Measurements from ENCODE around the gene CLEC18B. TPM values are rescaled to one million over a fixed set of nuclear protein-coding genes. Genes with fewer than 3 reads are reported as not detected.
"Not testable (repeated sequence)": the region's sequence is repeated elsewhere in the genome, so short reads cannot be mapped to it uniquely, and the experiment has no call there.

CLEC18B gene
- total RNA-seq, 4 donors from 2014 or later, result 0.32 to 1.4 TPM; not detected in 2

- DNase-seq, result peak; percentile 26
- H3K4me3 ChIP-seq, result peak overlapping the region in 3 of 4 donors; percentile 31 to 48 (median 35)
- no CpG with 5 or more reads among the region's 71 CpGs for WGBS, 2 donors (ENCODE audit: low coverage in 1 of 2)
- intact Hi-C loops (cut with DNase I; ENCODE audit: low total_unique reads); H3K4me1 ChIP-seq; H3K9me3 ChIP-seq; H3K36me3 ChIP-seq; H3K27me3 ChIP-seq; in situ Hi-C loops (cut with MboI; ENCODE audit: low pct_ligation_motif_present in 1 of 4, low pct_unique_long_range_greater_than_20kb in 1 of 4, low sequenced_read_pairs in 3 of 4): not testable (repeated sequence)
- peak; percentile 38 for TF ChIP-seq POLR2A (IDR thresholded peaks at IDR 0.05)
- peak overlapping the region; percentile 63 to 83 (median 72) for H3K27ac ChIP-seq
These were observed 14.5 kb downstream of the CLEC18B start for GRCh38 chr16:74406600-74407361.

GRCh38 chr16:74404148-74404933 is 16.9 kb downstream of the CLEC18B start:
- in situ Hi-C loops (cut with MboI; ENCODE audit: low pct_ligation_motif_present in 1 of 4, low pct_unique_long_range_greater_than_20kb in 1 of 4, low sequenced_read_pairs in 3 of 4); H3K27me3 ChIP-seq: not testable (repeated sequence)
- 40 to 51% methylated on average over 1 to 8 of the region's 14 CpGs for whole genome bisulfite sequencing, 2 donors (ENCODE audit: low coverage in 1 of 2)

GRCh38 chr16:74400238-74400637 is 21.0 kb downstream of the CLEC18B start:
- DNase-seq; H3K36me3 ChIP-seq; H3K4me3 ChIP-seq; intact Hi-C loops (cut with DNase I; ENCODE audit: low total_unique reads); H3K9me3 ChIP-seq; in situ Hi-C loops (cut with MboI; ENCODE audit: low pct_ligation_motif_present in 1 of 4, low pct_unique_long_range_greater_than_20kb in 1 of 4, low sequenced_read_pairs in 3 of 4); H3K27me3 ChIP-seq; H3K27ac ChIP-seq: not testable (repeated sequence)
- 78 to 89% methylated on average over 3 of the region's 4 CpGs for WGBS, 2 donors (ENCODE audit: low coverage in 1 of 2)
- H3K4me1 ChIP-seq, result peaks cover 0 to 11% (median 4%) of the 10 kb centered on the region in 4 donors

More at GRCh38 chr16:74404148-74404933, 16.9 kb downstream of the CLEC18B start:
- H3K27ac ChIP-seq; DNase-seq; H3K4me1 ChIP-seq; H3K9me3 ChIP-seq; H3K4me3 ChIP-seq; H3K36me3 ChIP-seq; intact Hi-C loops (cut with DNase I; ENCODE audit: low total_unique reads): not testable (repeated sequence)

- H3K36me3 ChIP-seq; intact Hi-C loops (cut with DNase I; ENCODE audit: low total_unique reads); H3K27me3 ChIP-seq; H3K9me3 ChIP-seq; H3K4me3 ChIP-seq; in situ Hi-C loops (cut with MboI; ENCODE audit: low pct_ligation_motif_present in 1 of 4, low pct_unique_long_range_greater_than_20kb in 1 of 4, low sequenced_read_pairs in 3 of 4); H3K27ac ChIP-seq; DNase-seq: not testable (repeated sequence)
- H3K4me1 ChIP-seq, result peaks cover 0 to 11% (median 4%) of the 10 kb centered on the region in 4 donors
- WGBS, 2 donors (ENCODE audit: low coverage in 1 of 2), result 60 to 61% methylated on average over 1 to 11 of the region's 15 CpGs
These were observed 22.9 kb downstream of the CLEC18B start for GRCh38 chr16:74398212-74398895.

GRCh38 chr16:74396521-74397017 is 24.7 kb downstream of the CLEC18B start:
- DNase-seq; H3K36me3 ChIP-seq; H3K4me3 ChIP-seq; intact Hi-C loops (cut with DNase I; ENCODE audit: low total_unique reads); H3K9me3 ChIP-seq; H3K27ac ChIP-seq; in situ Hi-C loops (cut with MboI; ENCODE audit: low pct_ligation_motif_present in 1 of 4, low pct_unique_long_range_greater_than_20kb in 1 of 4, low sequenced_read_pairs in 3 of 4); H3K27me3 ChIP-seq: not testable (repeated sequence)
- 69% methylated on average over 5 to 7 of the region's 7 CpGs for WGBS, 2 donors (ENCODE audit: low coverage in 1 of 2)
- H3K4me1 ChIP-seq, result peaks cover 0 to 11% (median 4%) of the 10 kb centered on the region in 4 donors

- intact Hi-C loops (cut with DNase I; ENCODE audit: low total_unique reads), result not testable (repeated sequence)
These were observed 26.7 kb downstream of the CLEC18B start for GRCh38 chr16:74394604-74395003.

GRCh38 chr16:74394131-74394530 is 27.1 kb downstream of the CLEC18B start:
- in situ Hi-C loops (cut with MboI; ENCODE audit: low pct_ligation_motif_present in 1 of 4, low pct_unique_long_range_greater_than_20kb in 1 of 4, low sequenced_read_pairs in 3 of 4); DNase-seq; H3K9me3 ChIP-seq; H3K27me3 ChIP-seq; H3K36me3 ChIP-seq; H3K4me3 ChIP-seq; intact Hi-C loops (cut with DNase I; ENCODE audit: low total_unique reads); H3K27ac ChIP-seq: not testable (repeated sequence)
- peaks cover 0 to 11% (median 4%) of the 10 kb centered on the region in 4 donors for H3K4me1 ChIP-seq
- WGBS, 2 donors (ENCODE audit: low coverage in 1 of 2), result 81 to 93% methylated on average over 4 to 8 of the region's 9 CpGs

More at GRCh38 chr16:74394604-74395003, 26.7 kb downstream of the CLEC18B start:
- in situ Hi-C loops (cut with MboI; ENCODE audit: low pct_ligation_motif_present in 1 of 4, low pct_unique_long_range_greater_than_20kb in 1 of 4, low sequenced_read_pairs in 3 of 4); H3K4me3 ChIP-seq; H3K27ac ChIP-seq; DNase-seq; H3K9me3 ChIP-seq; H3K27me3 ChIP-seq; H3K36me3 ChIP-seq: not testable (repeated sequence)
- WGBS, 2 donors (ENCODE audit: low coverage in 1 of 2), result 94% methylated on average over 3 of the region's 5 CpGs; no CpG with 5 or more reads in 1 of the 2 donors
- H3K4me1 ChIP-seq, result peaks cover 0 to 11% (median 4%) of the 10 kb centered on the region in 4 donors

GRCh38 chr16:74391454-74392050 is 29.7 kb downstream of the CLEC18B start:
- H3K4me1 ChIP-seq; DNase-seq; H3K27ac ChIP-seq; intact Hi-C loops (cut with DNase I; ENCODE audit: low total_unique reads); H3K9me3 ChIP-seq; H3K36me3 ChIP-seq; H3K27me3 ChIP-seq; H3K4me3 ChIP-seq; in situ Hi-C loops (cut with MboI; ENCODE audit: low pct_ligation_motif_present in 1 of 4, low pct_unique_long_range_greater_than_20kb in 1 of 4, low sequenced_read_pairs in 3 of 4): not testable (repeated sequence)
- 60 to 84% methylated on average over 1 to 9 of the region's 13 CpGs for WGBS, 2 donors (ENCODE audit: low coverage in 1 of 2)

- H3K4me1 ChIP-seq; DNase-seq; intact Hi-C loops (cut with DNase I; ENCODE audit: low total_unique reads); in situ Hi-C loops (cut with MboI; ENCODE audit: low pct_ligation_motif_present in 1 of 4, low pct_unique_long_range_greater_than_20kb in 1 of 4, low sequenced_read_pairs in 3 of 4); H3K4me3 ChIP-seq; H3K36me3 ChIP-seq; H3K27me3 ChIP-seq; H3K27ac ChIP-seq; H3K9me3 ChIP-seq: not testable (repeated sequence)
- 79% methylated on average over 3 of the region's 6 CpGs; no CpG with 5 or more reads in 1 of the 2 donors for WGBS, 2 donors (ENCODE audit: low coverage in 1 of 2)
These were observed 38.8 kb downstream of the CLEC18B start for GRCh38 chr16:74382339-74383034.

Measured in transverse colon (tissue), 4 donors.